ENCODE results near the gene ZDHHC14.

ZDHHC14 gene

GRCh38 chr6:157599191-157599590 is 218.2 kb downstream of the ZDHHC14 start:
- no peak for DNase-seq (ENCODE audit: low read depth in 3 of 3)

GRCh38 chr6:157600807-157601206 is 219.8 kb downstream of the ZDHHC14 start:
- DNase-seq (ENCODE audit: low read depth in 3 of 3), result no peak

GRCh38 chr6:157602521-157603295 is 221.7 kb downstream of the ZDHHC14 start:
- no peak for DNase-seq (ENCODE audit: low read depth in 3 of 3)

- DNase-seq (ENCODE audit: low read depth in 3 of 3), result no peak
Measured at GRCh38 chr6:157603314-157603940, 222.4 kb downstream of the ZDHHC14 start.

- no peak for DNase-seq (ENCODE audit: low read depth in 3 of 3)
Measured at GRCh38 chr6:157603971-157604370, 223.0 kb downstream of the ZDHHC14 start.

GRCh38 chr6:157604816-157605215 is 223.8 kb downstream of the ZDHHC14 start:
- DNase-seq (ENCODE audit: low read depth in 3 of 3), result no peak

GRCh38 chr6:157605484-157605883 is 224.5 kb downstream of the ZDHHC14 start:
- no peak for DNase-seq (ENCODE audit: low read depth in 3 of 3)

GRCh38 chr6:157606516-157606915 is 225.5 kb downstream of the ZDHHC14 start:
- no peak for DNase-seq (ENCODE audit: low read depth in 3 of 3)

GRCh38 chr6:157607317-157608109 is 226.5 kb downstream of the ZDHHC14 start:
- no peak for DNase-seq (ENCODE audit: low read depth in 3 of 3)

GRCh38 chr6:157608221-157609075 is 227.5 kb downstream of the ZDHHC14 start:
- DNase-seq (ENCODE audit: low read depth in 3 of 3), result no peak

- no peak for DNase-seq (ENCODE audit: low read depth in 3 of 3)
Measured at GRCh38 chr6:157609117-157609516, 228.1 kb downstream of the ZDHHC14 start.

- DNase-seq (ENCODE audit: low read depth in 3 of 3), result no peak
Measured at GRCh38 chr6:157609556-157609955, 228.6 kb downstream of the ZDHHC14 start.

- no peak for DNase-seq (ENCODE audit: low read depth in 3 of 3)
Measured at GRCh38 chr6:157610451-157610999, 229.5 kb downstream of the ZDHHC14 start.

- DNase-seq (ENCODE audit: low read depth in 3 of 3), result no peak
Measured at GRCh38 chr6:157611406-157611805, 230.4 kb downstream of the ZDHHC14 start.

GRCh38 chr6:157613011-157613522 is 232.1 kb downstream of the ZDHHC14 start:
- no peak for DNase-seq (ENCODE audit: low read depth in 3 of 3)

- DNase-seq (ENCODE audit: low read depth in 3 of 3), result no peak
Measured at GRCh38 chr6:157614026-157614568, 233.1 kb downstream of the ZDHHC14 start.

GRCh38 chr6:157615420-157615769 is 234.4 kb downstream of the ZDHHC14 start:
- no peak for DNase-seq (ENCODE audit: low read depth in 3 of 3)

- DNase-seq (ENCODE audit: low read depth in 3 of 3), result no peak
Measured at GRCh38 chr6:157615951-157616350, 235.0 kb downstream of the ZDHHC14 start.

- no peak for DNase-seq (ENCODE audit: low read depth in 3 of 3)
Measured at GRCh38 chr6:157620944-157621343, 240.0 kb downstream of the ZDHHC14 start.

- DNase-seq (ENCODE audit: low read depth in 3 of 3), result no peak
Measured at GRCh38 chr6:157621406-157621805, 240.4 kb downstream of the ZDHHC14 start.

- no peak for DNase-seq (ENCODE audit: low read depth in 3 of 3)
Measured at GRCh38 chr6:157622427-157622826, 241.4 kb downstream of the ZDHHC14 start.
